ENCODE results near the gene NOS3.

The NOS3 gene

DNA sequence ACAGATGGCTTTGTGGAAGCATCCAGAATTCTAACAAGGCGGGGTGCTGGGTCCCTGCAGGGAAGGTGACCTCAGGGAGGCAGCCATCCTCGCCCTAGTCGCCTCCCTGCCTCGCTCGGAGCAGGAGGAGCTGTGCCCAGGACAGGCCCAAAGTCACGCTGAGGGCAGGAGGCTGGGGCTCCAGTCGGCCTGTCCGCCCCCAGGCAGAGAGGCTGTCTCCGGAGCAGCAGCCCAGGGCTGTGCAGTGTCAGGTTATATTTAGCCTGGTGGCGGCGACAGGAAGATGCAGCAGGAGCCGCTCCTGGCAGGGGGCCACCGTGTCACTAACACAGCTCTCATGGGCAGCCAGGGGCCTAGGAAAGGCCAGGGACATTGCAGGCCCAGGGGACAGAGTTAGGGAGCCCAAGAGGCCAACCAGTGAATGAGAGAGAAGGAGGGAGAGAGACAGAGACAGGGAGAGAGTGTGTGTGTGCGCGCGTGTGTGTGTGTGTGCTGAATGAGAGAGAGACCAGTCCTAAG, 26.2 kb upstream of the NOS3 start:
- DNase-seq (ENCODE audit: extremely low read depth, low read depth): no peak
- TF ChIP-seq, protein P1, sequence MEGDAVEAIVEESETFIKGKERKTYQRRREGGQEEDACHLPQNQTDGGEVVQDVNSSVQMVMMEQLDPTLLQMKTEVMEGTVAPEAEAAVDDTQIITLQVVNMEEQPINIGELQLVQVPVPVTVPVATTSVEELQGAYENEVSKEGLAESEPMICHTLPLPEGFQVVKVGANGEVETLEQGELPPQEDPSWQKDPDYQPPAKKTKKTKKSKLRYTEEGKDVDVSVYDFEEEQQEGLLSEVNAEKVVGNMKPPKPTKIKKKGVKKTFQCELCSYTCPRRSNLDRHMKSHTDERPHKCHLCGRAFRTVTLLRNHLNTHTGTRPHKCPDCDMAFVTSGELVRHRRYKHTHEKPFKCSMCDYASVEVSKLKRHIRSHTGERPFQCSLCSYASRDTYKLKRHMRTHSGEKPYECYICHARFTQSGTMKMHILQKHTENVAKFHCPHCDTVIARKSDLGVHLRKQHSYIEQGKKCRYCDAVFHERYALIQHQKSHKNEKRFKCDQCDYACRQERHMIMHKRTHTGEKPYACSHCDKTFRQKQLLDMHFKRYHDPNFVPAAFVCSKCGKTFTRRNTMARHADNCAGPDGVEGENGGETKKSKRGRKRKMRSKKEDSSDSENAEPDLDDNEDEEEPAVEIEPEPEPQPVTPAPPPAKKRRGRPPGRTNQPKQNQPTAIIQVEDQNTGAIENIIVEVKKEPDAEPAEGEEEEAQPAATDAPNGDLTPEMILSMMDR (IDR thresholded peaks at IDR 0.05; ENCODE audit: low read depth, low read length, missing control alignments): no peak

DNA sequence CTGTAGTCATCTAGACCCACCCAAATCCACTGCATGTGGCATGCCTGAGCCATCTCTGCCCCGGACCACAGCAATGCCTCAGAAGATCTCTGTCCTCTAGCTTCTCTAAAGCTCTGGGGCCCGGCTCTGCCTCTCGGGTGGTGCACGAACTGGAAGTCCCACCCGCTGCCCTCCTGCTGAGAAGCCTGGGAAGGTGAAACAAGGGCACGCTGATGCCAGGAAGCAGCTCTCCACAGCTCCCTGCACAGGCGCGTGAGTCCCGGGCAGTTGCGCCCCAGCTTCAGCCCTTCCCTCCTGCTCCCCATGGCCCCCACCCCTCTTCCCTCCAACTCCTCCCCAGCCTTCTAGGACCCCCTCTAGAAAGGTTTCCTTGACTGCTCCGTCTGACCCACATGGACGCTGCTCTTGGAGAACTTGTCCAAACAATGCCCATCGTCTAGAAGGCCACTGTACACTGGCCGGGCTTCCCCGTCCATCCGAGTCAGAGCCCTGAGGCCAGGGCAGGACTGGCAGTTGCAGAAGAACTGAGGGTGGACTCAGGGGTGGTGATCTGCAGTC, 25.5 kb upstream of the NOS3 start:
- TF ChIP-seq, protein P1 (IDR thresholded peaks at IDR 0.05; ENCODE audit: low read depth, low read length, missing control alignments): no peak
- DNase-seq (ENCODE audit: extremely low read depth, low read depth): no peak
- no peak overlapping the region for H3K4me3 ChIP-seq (replicated peaks; ENCODE audit: low read depth, low read length)

More for the DNA sequence above, 26.2 kb upstream of the NOS3 start:
- H3K4me3 ChIP-seq (replicated peaks; ENCODE audit: low read depth, low read length): no peak overlapping the region

- no peak overlapping the region for H3K4me3 ChIP-seq (replicated peaks; ENCODE audit: low read depth, low read length)
- TF ChIP-seq, protein P1 (IDR thresholded peaks at IDR 0.05; ENCODE audit: low read depth, low read length, missing control alignments): peak; percentile 18
- DNase-seq (ENCODE audit: extremely low read depth, low read depth): no peak
Observed at GRCh38 chr7:150966002-150966401, 24.8 kb upstream of the NOS3 start.

DNA sequence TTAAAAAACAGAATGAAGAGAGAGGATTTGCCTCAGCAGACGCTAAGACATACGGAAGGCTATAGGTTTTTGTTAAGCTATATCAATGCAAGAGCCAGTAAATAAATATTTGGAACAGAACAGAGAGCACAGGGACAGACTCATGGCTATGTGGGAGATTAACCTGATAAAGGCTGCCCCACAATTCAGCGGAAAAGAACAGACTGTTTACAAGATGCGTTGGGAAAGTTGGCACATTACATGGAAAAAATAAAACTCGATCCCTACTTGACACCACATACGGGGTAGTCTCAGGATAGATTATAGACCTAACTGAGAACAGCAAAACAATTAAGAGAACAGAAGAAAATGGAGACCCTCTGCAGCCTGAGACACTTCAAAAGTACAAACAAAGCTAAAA, 23.5 kb upstream of the NOS3 start:
- TF ChIP-seq, protein P1 (IDR thresholded peaks at IDR 0.05; ENCODE audit: low read depth, low read length, missing control alignments): no peak
- no peak for DNase-seq (ENCODE audit: extremely low read depth, low read depth)
- no peak overlapping the region for H3K4me3 ChIP-seq (replicated peaks; ENCODE audit: low read depth, low read length)

GRCh38 chr7:150968056-150968733, 22.6 kb upstream of the NOS3 start:
- DNase-seq (ENCODE audit: extremely low read depth, low read depth): no peak
- no peak overlapping the region for H3K4me3 ChIP-seq (replicated peaks; ENCODE audit: low read depth, low read length)
- TF ChIP-seq, protein P1 (IDR thresholded peaks at IDR 0.05; ENCODE audit: low read depth, low read length, missing control alignments): no peak

- TF ChIP-seq, protein P1 (IDR thresholded peaks at IDR 0.05; ENCODE audit: low read depth, low read length, missing control alignments): no peak
- no peak for DNase-seq (ENCODE audit: extremely low read depth, low read depth)
- no peak overlapping the region for H3K4me3 ChIP-seq (replicated peaks; ENCODE audit: low read depth, low read length)
Observed at GRCh38 chr7:150968734-150969372, 22.0 kb upstream of the NOS3 start.

Measured in HFF-Myc (cell line).